ACC112 (cell line): Measurements from ENCODE around the gene ABL1.

ENCODE experiments used
- H2AFZ ChIP-seq: fragments of 200-600 bp; sonication (generic); one replicate; pipeline ENCODE4 v1.6.0; 2017; ENCODE audit warnings: antibody characterized with exemption, low read length; ENCODE audit not compliant: unreplicated experiment
- H3K27ac ChIP-seq: fragments of 200-600 bp; sonication (generic); 2 replicates; pipeline ENCODE4 v1.5.1; 2014; ENCODE audit warnings: low read depth, mild to moderate bottlenecking, antibody characterized with exemption, low read length, moderate library complexity
- H3K27me3 ChIP-seq: fragments of 200-600 bp; sonication (generic); 2 replicates; pipeline ENCODE4 v1.6.1; 2014; ENCODE audit warnings: mild to moderate bottlenecking, antibody characterized with exemption, low read length, moderate library complexity, mixed read lengths; ENCODE audit not compliant: insufficient read depth
- H3K36me3 ChIP-seq: fragments of 200-600 bp; sonication (generic); 2 replicates; pipeline ENCODE4 v1.6.1; 2016; ENCODE audit warnings: mild to moderate bottlenecking, antibody characterized with exemption, low read length, moderate library complexity, mixed read lengths; ENCODE audit not compliant: insufficient read depth
- H3K4me1 ChIP-seq: fragments of 200-600 bp; sonication (generic); one replicate; pipeline ENCODE4 v1.6.1; 2016; ENCODE audit warnings: low read length, mixed read lengths; ENCODE audit not compliant: insufficient read depth, unreplicated experiment, control insufficient read depth
- H3K4me3 ChIP-seq: fragments of 200-600 bp; sonication (generic); 2 replicates; pipeline ENCODE4 v1.5.1; 2014; ENCODE audit warnings: mild to moderate bottlenecking, low read depth, low read length
- H3K79me2 ChIP-seq: fragments of 200-600 bp; sonication (generic); one replicate; pipeline ENCODE4 v1.6.0; 2016; ENCODE audit warnings: low read length; ENCODE audit not compliant: control insufficient read depth, unreplicated experiment, insufficient read depth

Gene ABL1

DNA sequence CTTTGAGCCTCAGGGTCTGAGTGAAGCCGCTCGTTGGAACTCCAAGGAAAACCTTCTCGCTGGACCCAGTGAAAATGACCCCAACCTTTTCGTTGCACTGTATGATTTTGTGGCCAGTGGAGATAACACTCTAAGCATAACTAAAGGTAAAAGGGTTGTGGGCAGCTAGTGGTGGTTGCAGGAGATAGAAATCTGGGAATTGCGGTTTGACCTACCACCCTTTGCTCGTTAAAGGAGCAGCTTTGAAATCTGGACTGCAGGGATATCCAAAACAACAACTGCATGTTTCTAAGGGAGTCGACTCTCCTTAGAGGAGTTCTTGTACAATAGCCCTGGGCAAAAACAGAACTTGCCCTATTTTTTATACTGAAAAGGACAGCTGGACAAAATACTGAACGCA is 19.0 kb downstream of the ABL1 start:
- H3K79me2 ChIP-seq: peaks cover 80% of the 10 kb centered on the region
- H3K27me3 ChIP-seq: no peaks in the 10 kb centered on the region
- peak overlapping the region; percentile 27; the same call in 1 of the 2 replicates for H3K27ac ChIP-seq
- no peak overlapping the region for H2AFZ ChIP-seq
- no peak overlapping the region for H3K4me3 ChIP-seq
- H3K4me1 ChIP-seq: peaks cover 36% of the 10 kb centered on the region
- peaks cover 25% of the 10 kb centered on the region for H3K36me3 ChIP-seq

DNA sequence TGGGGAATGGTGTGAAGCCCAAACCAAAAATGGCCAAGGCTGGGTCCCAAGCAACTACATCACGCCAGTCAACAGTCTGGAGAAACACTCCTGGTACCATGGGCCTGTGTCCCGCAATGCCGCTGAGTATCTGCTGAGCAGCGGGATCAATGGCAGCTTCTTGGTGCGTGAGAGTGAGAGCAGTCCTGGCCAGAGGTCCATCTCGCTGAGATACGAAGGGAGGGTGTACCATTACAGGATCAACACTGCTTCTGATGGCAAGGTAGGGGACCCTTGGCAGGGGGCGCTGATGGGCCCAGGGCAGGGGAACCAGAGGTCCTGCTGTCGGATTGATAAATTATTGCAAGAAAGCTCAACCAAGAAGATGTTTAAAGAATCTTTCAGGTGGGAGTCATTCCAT is 19.8 kb downstream of the ABL1 start:
- H2AFZ ChIP-seq: no peak overlapping the region
- H3K79me2 ChIP-seq: peaks cover 77% of the 10 kb centered on the region
- no peak overlapping the region for H3K27ac ChIP-seq
- H3K4me3 ChIP-seq: no peak overlapping the region
- H3K36me3 ChIP-seq: peaks cover 25% of the 10 kb centered on the region
- H3K27me3 ChIP-seq: no peaks in the 10 kb centered on the region
- peaks cover 34% of the 10 kb centered on the region for H3K4me1 ChIP-seq

DNA sequence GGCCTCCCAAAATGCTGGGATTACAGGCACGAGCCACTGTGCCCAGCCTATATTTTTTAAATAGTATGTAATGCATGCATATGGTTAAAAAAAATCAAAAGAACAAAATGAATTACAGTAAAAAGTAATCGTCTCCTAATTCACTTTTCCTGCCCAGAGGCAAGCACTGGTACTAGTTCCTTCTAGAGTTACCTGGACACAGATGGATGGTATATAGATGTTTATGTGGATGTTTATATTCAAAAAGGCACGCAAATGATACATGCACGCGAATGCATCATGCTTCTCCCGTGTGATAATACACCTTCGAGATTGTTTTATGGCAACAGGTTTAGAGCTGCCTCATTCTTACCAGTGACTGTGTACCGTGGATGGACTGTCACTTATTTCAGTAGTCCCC is 21.4 kb downstream of the ABL1 start:
- peaks cover 28% of the 10 kb centered on the region for H3K36me3 ChIP-seq
- peaks cover 73% of the 10 kb centered on the region for H3K79me2 ChIP-seq
- H2AFZ ChIP-seq: no peak overlapping the region
- peak overlapping the region; percentile 98 for H3K27ac ChIP-seq
- no peak overlapping the region for H3K4me3 ChIP-seq
- no peaks in the 10 kb centered on the region for H3K27me3 ChIP-seq
- peaks cover 47% of the 10 kb centered on the region for H3K4me1 ChIP-seq

DNA sequence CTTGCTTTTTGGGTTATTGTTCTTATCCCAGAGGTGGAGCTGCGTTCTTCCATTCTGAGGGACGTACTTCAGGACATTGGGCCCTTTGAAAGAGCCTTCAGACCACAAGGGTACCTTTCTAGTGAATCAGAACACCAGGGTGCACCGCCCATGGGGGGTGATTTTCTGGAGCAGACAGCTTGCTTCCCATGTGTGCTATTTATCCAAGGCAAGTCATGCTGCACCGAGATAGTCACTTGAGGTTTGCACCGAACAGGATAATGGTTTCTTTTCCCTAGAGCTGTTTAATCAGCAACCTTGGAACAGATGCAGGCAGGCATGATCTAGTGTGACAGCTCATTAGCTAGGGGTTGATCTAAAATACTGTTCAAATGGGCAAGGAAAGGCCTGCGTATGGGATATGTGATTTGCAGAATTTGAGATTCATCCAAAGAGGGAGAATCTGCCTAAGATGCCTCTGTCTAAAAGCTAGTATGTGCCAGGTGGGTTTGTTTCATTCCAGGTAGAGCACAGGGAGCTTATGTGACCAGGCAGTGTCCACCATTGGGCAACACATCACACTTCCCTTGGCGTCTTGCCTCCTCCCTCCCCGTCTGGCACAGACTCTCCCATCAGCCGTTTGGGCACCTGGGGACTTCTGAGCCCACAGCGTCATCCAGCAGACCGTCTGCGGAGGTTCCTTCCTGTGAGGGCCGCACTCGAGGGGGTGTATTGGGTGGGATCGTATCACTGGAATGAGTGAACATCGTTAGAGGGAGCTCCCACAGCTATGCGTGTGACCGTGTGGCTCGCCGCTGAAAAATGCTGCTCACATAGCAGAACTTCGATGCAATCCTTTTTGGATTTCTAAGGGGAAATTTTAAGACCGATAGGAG is 23.0 kb downstream of the ABL1 start:
- H3K27me3 ChIP-seq: no peaks in the 10 kb centered on the region
- peak overlapping the region; percentile 49; the same call in 1 of the 2 replicates for H3K4me3 ChIP-seq
- H3K36me3 ChIP-seq: peaks cover 31% of the 10 kb centered on the region
- peaks cover 76% of the 10 kb centered on the region for H3K79me2 ChIP-seq
- no peak overlapping the region for H2AFZ ChIP-seq
- H3K27ac ChIP-seq: peak overlapping the region; percentile 98
- peaks cover 55% of the 10 kb centered on the region for H3K4me1 ChIP-seq

- Histone ChIP-seq H3K36me3 (peaks cover 37% of the 10 kb centered on the region), H3K4me1 (peaks cover 55% of the 10 kb centered on the region), H3K4me3 (peak overlapping the region; percentile 49; the same call in 1 of the 2 replicates), H3K27ac (peak overlapping the region; percentile 98), H3K79me2 (peaks cover 76% of the 10 kb centered on the region), H2AFZ (no peak overlapping the region), H3K27me3 (no peaks in the 10 kb centered on the region)
Measured at GRCh38 chr9:130858739-130859705, 24.0 kb downstream of the ABL1 start.

DNA sequence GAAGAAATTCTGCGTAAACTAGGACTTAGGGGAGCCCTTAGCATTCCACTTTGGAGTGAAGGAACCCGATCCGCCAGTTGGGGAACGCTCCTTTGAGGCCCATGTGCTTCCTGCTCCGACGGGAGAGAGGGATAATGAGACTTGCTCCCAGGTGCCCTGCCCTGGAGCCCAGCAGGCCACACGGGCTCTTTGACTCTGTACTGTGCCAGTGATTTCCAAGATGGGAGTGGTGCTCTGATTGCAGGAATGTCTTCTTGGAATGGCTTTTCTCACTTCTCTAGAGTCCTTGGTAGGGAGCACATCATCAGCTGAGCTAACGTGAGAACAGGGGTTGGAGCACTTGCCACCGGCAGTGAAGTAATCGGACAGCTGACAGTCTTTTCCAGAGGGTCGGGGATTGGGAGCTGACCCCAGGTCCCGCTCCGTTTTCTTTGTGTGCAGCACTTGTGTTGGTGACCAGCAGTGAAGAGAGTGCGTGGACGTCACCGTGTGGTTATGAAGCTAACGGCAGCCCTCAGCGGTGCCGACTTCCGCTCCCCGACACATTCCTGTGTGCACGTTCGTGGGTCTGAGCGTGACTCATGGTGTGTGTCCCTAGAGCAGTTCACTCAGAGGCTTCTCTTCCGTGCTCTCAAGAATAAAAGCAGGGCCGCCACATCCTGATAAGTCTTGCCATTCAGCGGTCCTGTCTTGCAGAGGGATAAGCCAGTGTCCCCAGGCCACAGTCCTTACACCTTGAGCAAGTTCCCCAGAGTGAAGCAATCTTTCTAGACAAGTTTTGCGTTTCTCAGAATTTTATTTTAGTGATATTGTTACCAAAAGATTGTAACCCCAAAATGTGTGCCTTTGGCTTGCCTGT is 25.6 kb downstream of the ABL1 start:
- Histone ChIP-seq H2AFZ (no peak overlapping the region), H3K36me3 (peaks cover 22% of the 10 kb centered on the region; the same call in 1 of the 2 replicates), H3K27me3 (no peaks in the 10 kb centered on the region), H3K4me1 (peaks cover 55% of the 10 kb centered on the region), H3K4me3 (peak overlapping the region; percentile 23), H3K27ac (peak overlapping the region; percentile 98), H3K79me2 (peaks cover 78% of the 10 kb centered on the region)

DNA sequence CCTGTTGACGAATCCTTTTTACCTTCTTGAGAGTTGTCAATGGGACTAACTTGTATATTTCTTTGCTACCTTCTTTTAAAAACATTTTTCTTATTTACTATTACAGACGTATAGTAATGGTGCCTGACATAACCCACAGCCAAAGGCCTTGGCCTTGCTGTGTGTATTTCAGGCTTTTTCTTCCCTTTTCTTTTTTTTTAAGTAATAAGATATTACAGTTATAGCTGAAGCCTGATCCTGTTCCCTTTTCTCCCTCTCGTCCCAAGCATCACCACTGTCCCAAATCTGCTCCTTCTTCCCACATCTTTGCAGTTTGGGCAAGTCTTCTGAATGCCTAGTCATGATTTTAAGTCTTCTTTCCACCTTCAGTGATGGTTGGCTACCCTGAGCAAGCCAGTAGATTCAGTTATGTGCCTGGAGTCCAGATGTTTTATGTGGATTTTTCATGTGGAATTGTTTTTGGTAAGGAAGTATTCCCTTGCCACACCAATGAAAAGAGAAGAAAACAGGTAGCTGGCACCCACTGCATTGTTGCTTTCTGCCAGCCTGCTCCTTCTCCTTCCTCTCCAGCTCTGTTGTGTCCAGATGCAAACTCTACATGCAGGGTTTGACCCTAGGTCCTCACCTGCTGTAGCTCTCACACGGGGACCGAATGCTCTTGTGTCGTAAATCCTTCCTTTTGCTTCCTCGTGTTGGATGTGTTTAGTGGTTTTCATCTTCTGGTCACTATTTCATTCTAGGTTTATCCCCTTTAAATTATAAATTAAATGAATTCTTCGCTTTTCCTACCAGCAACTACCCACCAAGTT is 26.5 kb downstream of the ABL1 start:
- H2AFZ ChIP-seq: no peak overlapping the region
- peaks cover 22% of the 10 kb centered on the region; the same call in 1 of the 2 replicates for H3K36me3 ChIP-seq
- peak overlapping the region; percentile 23; the same call in 1 of the 2 replicates for H3K4me3 ChIP-seq
- peaks cover 85% of the 10 kb centered on the region for H3K79me2 ChIP-seq
- H3K4me1 ChIP-seq: peaks cover 54% of the 10 kb centered on the region
- H3K27me3 ChIP-seq: no peaks in the 10 kb centered on the region
- peak overlapping the region; percentile 98 for H3K27ac ChIP-seq

GRCh38 chr9:130862217-130862616 is 27.2 kb downstream of the ABL1 start:
- Histone ChIP-seq H3K79me2 (peaks cover 85% of the 10 kb centered on the region), H3K4me3 (no peak overlapping the region), H3K27me3 (no peaks in the 10 kb centered on the region), H3K4me1 (peaks cover 47% of the 10 kb centered on the region), H2AFZ (no peak overlapping the region), H3K36me3 (peaks cover 17% of the 10 kb centered on the region; the same call in 1 of the 2 replicates), H3K27ac (peak overlapping the region; percentile 98; the same call in 1 of the 2 replicates)

DNA sequence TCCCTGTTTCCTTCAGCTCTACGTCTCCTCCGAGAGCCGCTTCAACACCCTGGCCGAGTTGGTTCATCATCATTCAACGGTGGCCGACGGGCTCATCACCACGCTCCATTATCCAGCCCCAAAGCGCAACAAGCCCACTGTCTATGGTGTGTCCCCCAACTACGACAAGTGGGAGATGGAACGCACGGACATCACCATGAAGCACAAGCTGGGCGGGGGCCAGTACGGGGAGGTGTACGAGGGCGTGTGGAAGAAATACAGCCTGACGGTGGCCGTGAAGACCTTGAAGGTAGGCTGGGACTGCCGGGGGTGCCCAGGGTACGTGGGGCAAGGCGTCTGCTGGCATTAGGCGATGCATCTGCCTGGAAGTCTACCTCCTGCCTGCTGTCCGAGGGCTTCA is 27.7 kb downstream of the ABL1 start:
- Histone ChIP-seq H3K27ac (no peak overlapping the region), H3K36me3 (peaks cover 17% of the 10 kb centered on the region; the same call in 1 of the 2 replicates)

More for the DNA sequence above, 27.7 kb downstream of the ABL1 start:
- peaks cover 42% of the 10 kb centered on the region for H3K4me1 ChIP-seq
- no peaks in the 10 kb centered on the region for H3K27me3 ChIP-seq
- no peak overlapping the region for H3K4me3 ChIP-seq
- peaks cover 85% of the 10 kb centered on the region for H3K79me2 ChIP-seq
- no peak overlapping the region for H2AFZ ChIP-seq
